PC-9 (cell line): ENCODE data around the gene TTLL7. TPM values are rescaled to one million over a fixed set of nuclear protein-coding genes. Genes with fewer than 3 reads are reported as not detected.
A peak's percentile ranks its signal among the peaks of the same experiment; 100 is the strongest.

Source experiments
- BruUV-seq: library from RNA; stranded (reverse); fragments of 400-500 nt; replicated peaks from 2 replicates; lab custom pipeline; 2021; lab: Mats Ljungman, UMichigan
- CTCF ChIA-PET: fragments of 300-600 bp; sonication (Branson Sonifier 250); formaldehyde crosslinking; loops from one replicate; lab custom pipeline; 2022; ENCODE audit warnings: antibody characterized with exemption; lab: Charles Lee
- POLR2A ChIA-PET: fragments of 300-600 bp; sonication (Branson Sonifier 250); formaldehyde crosslinking; loops from one replicate; lab custom pipeline; 2022; ENCODE audit warnings: antibody characterized with exemption; ENCODE audit not compliant: unreplicated experiment; lab: Charles Lee
- DNase-seq, 2 experiments: peaks; one replicate each; pipeline versions ENCODE4 v3.0.0 to v3.0.0-alpha.2; 2015 to 2022; ENCODE audit warnings: mixed read lengths in 1 of 2
- H2AFZ ChIP-seq: fragments of 200-600 bp; sonication (generic); 2 replicates; pipeline ENCODE4 v1.8.1; 2017; ENCODE audit warnings: antibody characterized with exemption
- H3F3A ChIP-seq: fragments of 200-600 bp; sonication (generic); 2 replicates; pipeline ENCODE4 v1.8.1; 2017; ENCODE audit warnings: antibody characterized with exemption, mild to moderate bottlenecking, low read depth; ENCODE audit not compliant: insufficient read depth
- H3K27ac ChIP-seq: fragments of 200-600 bp; sonication (generic); 2 replicates; pipeline ENCODE4 v1.6.1; 2016; ENCODE audit warnings: mixed run types
- H3K27me3 ChIP-seq: fragments of 200-600 bp; sonication (generic); 2 replicates; pipeline ENCODE4 v1.6.1; 2016; ENCODE audit warnings: low read depth, mixed run types; ENCODE audit not compliant: insufficient read depth
- H3K36me3 ChIP-seq: fragments of 200-600 bp; sonication (generic); 2 replicates; pipeline ENCODE4 v1.6.1; 2016; ENCODE audit warnings: low read depth, mixed run types
- H3K4me1 ChIP-seq: fragments of 200-600 bp; sonication (generic); replicated peaks from 2 replicates; pipeline ENCODE4 v1.6.1; 2016; ENCODE audit warnings: mixed run types; ENCODE audit not compliant: insufficient read depth
- H3K4me2 ChIP-seq: fragments of 200-600 bp; sonication (generic); 2 replicates; pipeline ENCODE4 v1.6.1; 2017; ENCODE audit warnings: mixed run types
- H3K4me3 ChIP-seq: fragments of 200-600 bp; sonication (generic); 2 replicates; pipeline ENCODE4 v1.6.1; 2016; ENCODE audit warnings: mixed run types
- H3K79me2 ChIP-seq: fragments of 200-600 bp; sonication (generic); 2 replicates; pipeline ENCODE4 v1.6.1; 2017; ENCODE audit warnings: low read depth, mixed run types
- H3K9me2 ChIP-seq: fragments of 200-600 bp; sonication (generic); 2 replicates; pipeline ENCODE4 v1.8.1; 2017; ENCODE audit warnings: mild to moderate bottlenecking; ENCODE audit not compliant: insufficient read depth
- H3K9me3 ChIP-seq: fragments of 200-600 bp; sonication (generic); 2 replicates; pipeline ENCODE4 v1.8.1; 2016; ENCODE audit warnings: low read depth; ENCODE audit not compliant: insufficient read depth
- H4K20me1 ChIP-seq: fragments of 200-600 bp; sonication (generic); 2 replicates; pipeline ENCODE4 v1.8.1; 2017; ENCODE audit not compliant: insufficient read depth
- CTCF ChIP-seq: fragments of 200-600 bp; sonication (generic); conservative IDR thresholded peaks from 2 replicates; pipeline ENCODE4 v1.6.1; 2017; ENCODE audit warnings: mixed run types, antibody characterized with exemption, mild to moderate bottlenecking, moderate library complexity
- EZH2 ChIP-seq: fragments of 200-600 bp; sonication (generic); IDR thresholded peaks from 2 replicates; pipeline ENCODE4 v1.8.0; 2017; ENCODE audit warnings: antibody characterized with exemption, low read depth
- intact Hi-C: fragments of 100-400 bp; cut with micrococcal nuclease; formaldehyde crosslinking; loops from one replicate; pipeline ENCODE4 v1.10.0; 2022; ENCODE audit not compliant: unreplicated experiment
- total RNA-seq: library from RNA; stranded (reverse); gene quantifications from 2 replicates; pipeline ENCODE4 v1.2.3, GENCODE V29; 2021

Gene TTLL7
- total RNA-seq, 1 experiment from 2014 or later, result 4.1 TPM

GRCh38 chr1:83910461-83910860 lies 88.5 kb downstream of the TTLL7 start:
- no peak for TF ChIP-seq EZH2
- no peak for TF ChIP-seq CTCF
- CTCF ChIA-PET, result no interaction called here

GRCh38 chr1:83909687-83910086 lies 89.2 kb downstream of the TTLL7 start:
- POLR2A ChIA-PET, result interaction anchor here (0.6 kb wide), 1 partner anchor 180 kb away, joined by 4 read pairs; no protein-coding TSS in a partner anchor
- intact Hi-C loops, result loop anchor here (5.0 to 10.0 kb wide), 3 partner anchors 715 to 1028 kb away; no protein-coding TSS in a partner anchor
- Histone ChIP-seq H2AFZ (no peak overlapping the region), H3K9me2 (no peaks in the 10 kb centered on the region), H3K27me3 (no peaks in the 10 kb centered on the region), H3K4me3 (no peak overlapping the region), H3K9me3 (no peaks in the 10 kb centered on the region), H3K4me2 (no peak overlapping the region), H3K4me1 (no peaks in the 10 kb centered on the region), H3K36me3 (no peaks in the 10 kb centered on the region), H4K20me1 (no peaks in the 10 kb centered on the region), H3K79me2 (no peaks in the 10 kb centered on the region), H3K27ac (no peak overlapping the region), H3F3A (no peaks in the 10 kb centered on the region)
- DNase-seq, result no peak
- BruUV-seq, result no TSS peak
- TF ChIP-seq CTCF (no peak), EZH2 (no peak)
- CTCF ChIA-PET, result no interaction called here

More at GRCh38 chr1:83910461-83910860, 88.5 kb downstream of the TTLL7 start:
- no peak overlapping the region for H3K4me3 ChIP-seq
- H3K4me2 ChIP-seq, result no peak overlapping the region
- H3K4me1 ChIP-seq, result no peaks in the 10 kb centered on the region
- H4K20me1 ChIP-seq, result no peaks in the 10 kb centered on the region
- no peaks in the 10 kb centered on the region for H3F3A ChIP-seq
- H3K27ac ChIP-seq, result no peak overlapping the region
- H2AFZ ChIP-seq, result no peak overlapping the region
- no TSS peak for BruUV-seq
- DNase-seq, result no peak
- H3K79me2 ChIP-seq, result no peaks in the 10 kb centered on the region
- H3K9me2 ChIP-seq, result no peaks in the 10 kb centered on the region
- H3K9me3 ChIP-seq, result no peaks in the 10 kb centered on the region
- POLR2A ChIA-PET, result no interaction called here
- no peaks in the 10 kb centered on the region for H3K27me3 ChIP-seq
- intact Hi-C loops, result no loop called here
- H3K36me3 ChIP-seq, result no peaks in the 10 kb centered on the region

GRCh38 chr1:83905315-83905907 lies 93.5 kb downstream of the TTLL7 start:
- peaks cover 7% of the 10 kb centered on the region for H3F3A ChIP-seq
- no TSS peak for BruUV-seq
- no peak for DNase-seq
- no peaks in the 10 kb centered on the region for H3K9me2 ChIP-seq
- H3K27ac ChIP-seq, result no peak overlapping the region
- no peak overlapping the region for H3K4me3 ChIP-seq
- TF ChIP-seq CTCF, result peak; percentile 80
- TF ChIP-seq EZH2, result no peak
- no peak overlapping the region for H2AFZ ChIP-seq
- no peaks in the 10 kb centered on the region for H3K36me3 ChIP-seq
- H4K20me1 ChIP-seq, result no peaks in the 10 kb centered on the region
- H3K4me1 ChIP-seq, result peaks cover 17% of the 10 kb centered on the region
- H3K9me3 ChIP-seq, result no peaks in the 10 kb centered on the region
- no peaks in the 10 kb centered on the region for H3K27me3 ChIP-seq
- POLR2A ChIA-PET, result no interaction called here
- no peak overlapping the region for H3K4me2 ChIP-seq
- H3K79me2 ChIP-seq, result no peaks in the 10 kb centered on the region
- intact Hi-C loops, result loop anchor here (2.0 to 10.0 kb wide), 4 partner anchors 719 to 1032 kb away; no protein-coding TSS in a partner anchor
- CTCF ChIA-PET, result no interaction called here
